Vagina (tissue), 2 donors: ENCODE results near the gene PLEKHA4.

ENCODE experiments used
- CTCF ChIP-seq, 3 experiments: fragments of 450-650 bp in 2 of 3; fragments of 200-600 bp in 1 of 3; sonication (generic) in 1 of 3; IDR thresholded peaks; one replicate each; pipeline ENCODE4 v1.5.1; 2017 to 2019; ENCODE audit warnings: antibody characterized with exemption in 3 of 3, mild to moderate bottlenecking in 2 of 3, moderate library complexity in 2 of 3
- POLR2AphosphoS5 ChIP-seq, 2 donors: sonication (generic); formaldehyde crosslinking; IDR thresholded peaks; one replicate each; pipeline ENCODE4 v1.9.0; 2017; ENCODE audit warnings: antibody characterized with exemption in 2 of 2, mild to moderate bottlenecking in 2 of 2, low read depth in 1 of 2; ENCODE audit not compliant: insufficient read depth in 1 of 2

DNA sequence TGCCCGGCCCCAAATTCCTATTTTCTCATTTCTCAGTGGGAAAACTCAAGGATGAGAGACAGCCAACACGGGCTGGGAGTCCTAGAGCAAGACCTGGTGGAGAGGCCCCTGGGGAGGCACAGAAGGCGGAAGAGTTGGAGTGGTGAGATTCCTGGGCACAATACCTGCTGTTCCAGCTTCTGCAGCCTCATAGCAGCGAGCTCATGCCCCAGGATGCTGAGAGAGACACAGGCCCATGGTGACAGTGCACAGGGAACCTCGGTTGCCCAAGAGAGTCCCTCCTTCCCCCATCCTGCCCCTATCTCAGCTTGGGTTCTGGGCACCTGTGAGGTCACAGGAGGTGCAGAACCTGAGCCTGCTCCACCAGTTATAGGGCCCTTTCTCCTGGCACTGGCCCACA, 28.8 kb upstream of the PLEKHA4 start:
- TF ChIP-seq POLR2AphosphoS5 (IDR thresholded peaks at IDR 0.05; ENCODE audit: insufficient read depth in 1 of 2, low read depth in 1 of 2) (no peak), CTCF (IDR thresholded peaks at IDR 0.05) (no peak)
